Gastroesophageal sphincter (tissue), 4 donors: ENCODE data around the gene CMBL. TPM values are rescaled to one million over a fixed set of nuclear protein-coding genes. Genes with fewer than 3 reads are reported as not detected.

Source experiments
- ATAC-seq: fragments of 150-250 bp; one replicate; pipeline ENCODE4 v1.9.1; 2016; ENCODE audit warnings: mild to moderate bottlenecking, moderate library complexity
- H3K27ac ChIP-seq, 4 donors: fragments of 200-600 bp; sonication (generic) in 3 of 4; 1 replicate in 3 of 4; 2 replicates in 1 of 4; pipeline ENCODE4 v1.5.1; 2016 to 2019
- H3K27me3 ChIP-seq: fragments of 200-600 bp; sonication (generic); one replicate; pipeline ENCODE4 v1.5.1; 2019
- H3K36me3 ChIP-seq, 2 donors: fragments of 200-600 bp; sonication (generic); one replicate each; pipeline ENCODE4 v1.5.1; 2019; ENCODE audit warnings: control low read depth in 1 of 2
- H3K4me1 ChIP-seq, 3 donors: fragments of 200-600 bp; sonication (generic); 1 replicate in 2 of 3; 2 replicates in 1 of 3; pipeline ENCODE4 v1.5.1; 2016 to 2019; ENCODE audit warnings: control low read depth in 2 of 3
- H3K4me3 ChIP-seq, 2 donors: fragments of 200-600 bp; sonication (generic); one replicate each; pipeline ENCODE4 v1.5.1; 2019; ENCODE audit warnings: mild to moderate bottlenecking in 1 of 2, moderate library complexity in 1 of 2
- H3K9me3 ChIP-seq, 3 donors: fragments of 200-600 bp; sonication (generic); one replicate each; pipeline ENCODE4 v1.5.1; 2017 to 2019; ENCODE audit warnings: control low read depth in 2 of 3
- EP300 ChIP-seq: sonication (generic); formaldehyde crosslinking; IDR thresholded peaks from one replicate; pipeline ENCODE4 v1.6.1; 2017; ENCODE audit warnings: antibody characterized with exemption, mild to moderate bottlenecking
- POLR2A ChIP-seq, 2 donors: fragments of 450-650 bp; IDR thresholded peaks; one replicate each; pipeline ENCODE4 v1.6.1; 2017; ENCODE audit warnings: antibody characterized with exemption in 2 of 2, mild to moderate bottlenecking in 2 of 2, moderate library complexity in 1 of 2
- POLR2AphosphoS5 ChIP-seq: sonication (generic); formaldehyde crosslinking; IDR thresholded peaks from one replicate; pipeline ENCODE4 v1.6.1; 2017; ENCODE audit warnings: antibody characterized with exemption
- WGBS, 2 donors: methylation state at CpG; one replicate each; pipeline ENCODE4 v1.1.5; 2018; ENCODE audit warnings: low coverage in 1 of 2; 5-methylcytosine and 5-hydroxymethylcytosine counted together
- total RNA-seq, 4 donors: library from RNA; depleted of rRNA; stranded (reverse); fragments of >200 nt; gene quantifications; one replicate each; pipeline ENCODE4 v1.1.0, GENCODE V29; 2016
- TF ChIP-seq, protein P1 (sequence below), 4 experiments: fragments of 200-600 bp in 2 of 4; fragments of 450-650 bp in 2 of 4; sonication (generic) in 1 of 4; IDR thresholded peaks; one replicate each; pipeline ENCODE4 v1.5.1; 2017 to 2019; ENCODE audit warnings: antibody characterized with exemption in 4 of 4, mild to moderate bottlenecking in 2 of 4, moderate library complexity in 2 of 4

CMBL gene
- total RNA-seq, 4 donors from 2014 or later = 2.2 to 7.7 (median 4.4) TPM

GRCh38 chr5:10272053-10272874 lies 35.4 kb downstream of the CMBL start:
- H3K36me3 ChIP-seq = no peaks in the 10 kb centered on the region
- no peaks in the 10 kb centered on the region for H3K4me1 ChIP-seq
- no peaks in the 10 kb centered on the region for H3K9me3 ChIP-seq
- no peak overlapping the region for H3K27ac ChIP-seq
- H3K4me3 ChIP-seq = no peak overlapping the region
- 77% methylated on average over 4 to 8 of the region's 9 CpGs for WGBS, 2 donors
- TF ChIP-seq, protein P1, sequence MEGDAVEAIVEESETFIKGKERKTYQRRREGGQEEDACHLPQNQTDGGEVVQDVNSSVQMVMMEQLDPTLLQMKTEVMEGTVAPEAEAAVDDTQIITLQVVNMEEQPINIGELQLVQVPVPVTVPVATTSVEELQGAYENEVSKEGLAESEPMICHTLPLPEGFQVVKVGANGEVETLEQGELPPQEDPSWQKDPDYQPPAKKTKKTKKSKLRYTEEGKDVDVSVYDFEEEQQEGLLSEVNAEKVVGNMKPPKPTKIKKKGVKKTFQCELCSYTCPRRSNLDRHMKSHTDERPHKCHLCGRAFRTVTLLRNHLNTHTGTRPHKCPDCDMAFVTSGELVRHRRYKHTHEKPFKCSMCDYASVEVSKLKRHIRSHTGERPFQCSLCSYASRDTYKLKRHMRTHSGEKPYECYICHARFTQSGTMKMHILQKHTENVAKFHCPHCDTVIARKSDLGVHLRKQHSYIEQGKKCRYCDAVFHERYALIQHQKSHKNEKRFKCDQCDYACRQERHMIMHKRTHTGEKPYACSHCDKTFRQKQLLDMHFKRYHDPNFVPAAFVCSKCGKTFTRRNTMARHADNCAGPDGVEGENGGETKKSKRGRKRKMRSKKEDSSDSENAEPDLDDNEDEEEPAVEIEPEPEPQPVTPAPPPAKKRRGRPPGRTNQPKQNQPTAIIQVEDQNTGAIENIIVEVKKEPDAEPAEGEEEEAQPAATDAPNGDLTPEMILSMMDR (IDR thresholded peaks at IDR 0.05) = no peak
- TF ChIP-seq POLR2AphosphoS5 (no peak), EP300 (no peak), POLR2A (IDR thresholded peaks at IDR 0.05) (no peak)
- no peaks in the 10 kb centered on the region for H3K27me3 ChIP-seq
- ATAC-seq = no peak

- no peaks in the 10 kb centered on the region for H3K4me1 ChIP-seq
- ATAC-seq = no peak
- TF ChIP-seq POLR2A (IDR thresholded peaks at IDR 0.05) (no peak), EP300 (no peak), POLR2AphosphoS5 (no peak)
- H3K27me3 ChIP-seq = no peaks in the 10 kb centered on the region
- H3K9me3 ChIP-seq = no peaks in the 10 kb centered on the region
- peaks cover 0 to 33% of the 10 kb centered on the region in 2 donors for H3K36me3 ChIP-seq
- WGBS, 2 donors = 80 to 97% methylated on average over 2 to 10 of the region's 10 CpGs
- H3K4me3 ChIP-seq = no peak overlapping the region
- no peak overlapping the region for H3K27ac ChIP-seq
Measured at GRCh38 chr5:10268100-10268499, 39.6 kb downstream of the CMBL start.

- no peak for ATAC-seq
- TF ChIP-seq EP300 = no peak
- no peak for TF ChIP-seq POLR2A (IDR thresholded peaks at IDR 0.05)
- no peak for TF ChIP-seq POLR2AphosphoS5
- TF ChIP-seq, protein P1 (IDR thresholded peaks at IDR 0.05) = no peak
- H3K27ac ChIP-seq = no peak overlapping the region
- no peaks in the 10 kb centered on the region for H3K27me3 ChIP-seq
- H3K9me3 ChIP-seq = no peaks in the 10 kb centered on the region
- 78 to 90% methylated on average over 3 to 4 of the region's 4 CpGs for WGBS, 2 donors
- peaks cover 0 to 46% of the 10 kb centered on the region in 2 donors for H3K36me3 ChIP-seq
- H3K4me3 ChIP-seq = no peak overlapping the region
- no peaks in the 10 kb centered on the region for H3K4me1 ChIP-seq
Measured at GRCh38 chr5:10266839-10267238, 40.9 kb downstream of the CMBL start.

DNA sequence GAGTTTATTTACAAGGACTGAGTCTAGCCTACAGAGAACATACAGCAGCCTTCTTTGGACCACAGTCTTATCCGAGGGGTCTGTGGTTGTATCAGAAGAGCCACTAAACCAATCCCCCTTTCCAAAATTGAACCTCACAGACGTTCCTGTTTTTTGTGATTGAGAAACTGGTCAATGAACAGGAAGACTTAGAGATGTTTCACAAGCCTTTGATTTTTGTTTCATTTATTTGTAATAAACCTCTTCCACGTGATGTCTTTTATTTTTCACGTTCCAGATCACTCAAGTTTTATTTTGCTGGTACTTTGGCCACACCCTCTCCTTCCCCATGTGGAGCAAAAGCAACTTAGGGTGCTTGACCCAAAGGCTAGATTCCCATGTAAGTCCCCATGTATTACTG lies 41.6 kb downstream of the CMBL start:
- Histone ChIP-seq H3K36me3 (peaks cover 0 to 53% of the 10 kb centered on the region in 2 donors), H3K9me3 (no peaks in the 10 kb centered on the region), H3K27ac (no peak overlapping the region), H3K4me3 (no peak overlapping the region), H3K27me3 (no peaks in the 10 kb centered on the region), H3K4me1 (no peaks in the 10 kb centered on the region)
- no peak for TF ChIP-seq POLR2A (IDR thresholded peaks at IDR 0.05)
- no peak for TF ChIP-seq POLR2AphosphoS5
- no peak for TF ChIP-seq EP300
- TF ChIP-seq, protein P1 (IDR thresholded peaks at IDR 0.05) = no peak
- ATAC-seq = no peak
- WGBS, 2 donors = 58 to 62% methylated on average over 4 of the region's 4 CpGs

DNA sequence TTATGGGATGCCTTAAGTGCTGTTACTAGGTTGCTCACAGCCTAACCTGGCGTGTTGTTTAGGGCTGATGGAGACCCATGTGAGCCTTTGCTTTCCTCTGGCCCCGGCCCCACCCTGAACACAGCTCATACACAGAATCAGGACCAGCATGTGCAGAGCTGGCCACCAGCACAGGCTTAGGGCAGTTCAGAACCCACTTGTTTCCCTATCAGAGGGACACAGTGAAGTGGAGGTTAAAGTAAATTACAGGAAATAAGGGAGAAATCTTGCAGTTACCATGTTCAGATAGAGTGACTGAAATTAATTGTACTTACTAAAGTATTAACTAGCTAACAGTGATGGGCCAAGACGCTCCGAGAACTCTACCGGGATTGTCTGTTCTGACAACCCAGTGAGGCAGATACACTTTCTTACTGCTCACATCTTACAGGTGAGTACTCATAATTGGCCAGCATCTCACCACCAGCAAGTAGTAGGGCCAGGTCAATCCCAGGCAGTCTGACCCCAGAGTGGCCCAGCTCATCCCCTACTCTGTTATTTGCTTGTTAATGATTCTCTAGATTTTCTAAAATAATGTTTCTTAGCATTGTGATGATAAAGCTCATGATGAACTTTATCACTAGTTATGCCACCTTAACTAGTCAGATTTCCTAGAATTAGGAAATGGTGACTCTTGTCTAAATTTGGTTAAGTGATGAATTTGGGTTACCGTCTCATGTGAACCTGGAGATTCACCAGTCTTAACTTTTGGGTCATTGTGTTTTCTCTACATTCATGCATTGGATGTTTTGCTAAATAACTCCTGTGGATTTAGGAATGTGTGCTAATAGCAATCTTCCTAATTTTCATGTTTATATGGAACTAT lies 42.2 kb downstream of the CMBL start:
- ATAC-seq = no peak
- 59 to 73% methylated on average over 4 to 5 of the region's 6 CpGs for WGBS, 2 donors
- no peaks in the 10 kb centered on the region for H3K4me1 ChIP-seq
- no peaks in the 10 kb centered on the region for H3K9me3 ChIP-seq
- TF ChIP-seq, protein P1 (IDR thresholded peaks at IDR 0.05) = no peak
- TF ChIP-seq POLR2A (IDR thresholded peaks at IDR 0.05) (no peak), POLR2AphosphoS5 (no peak), EP300 (no peak)
- no peak overlapping the region for H3K27ac ChIP-seq
- H3K4me3 ChIP-seq = no peak overlapping the region
- no peaks in the 10 kb centered on the region for H3K27me3 ChIP-seq
- H3K36me3 ChIP-seq = peaks cover 0 to 60% of the 10 kb centered on the region in 2 donors
